ENCODE measurements around the gene GPX4. TPM values are rescaled to one million over a fixed set of nuclear protein-coding genes. Genes with fewer than 3 reads are reported as not detected.

Gene GPX4
- total and polyA plus RNA-seq, 2 of the 13 experiments (the other 11 are each of a cell fraction or from before 2014, with no cell fraction given): 535 to 613 TPM

GRCh38 chr19:1129535-1129934 lies 25.7 kb downstream of the GPX4 start:
- H4K20me1 ChIP-seq (ENCODE audit: insufficient read depth, low read length): no peaks in the 10 kb centered on the region
- no peak for TF ChIP-seq FIP1L1 (IDR thresholded peaks at IDR 0.05; ENCODE audit: borderline replicate concordance, insufficient read depth, low read depth, low read length)
- no peak for TF ChIP-seq ZNF367 (CRISPR knock-in tag; IDR thresholded peaks at IDR 0.05; ENCODE audit: borderline replicate concordance)
- no peak for TF ChIP-seq ZNF557 (CRISPR knock-in tag; IDR thresholded peaks at IDR 0.05)
- no peak for TF ChIP-seq PRDM10 (CRISPR knock-in tag; IDR thresholded peaks at IDR 0.05; ENCODE audit: low read depth)
- no peak for TF ChIP-seq FOSL2 (CRISPR knock-in tag; IDR thresholded peaks at IDR 0.05)
- no peak for TF ChIP-seq ZNF562 (CRISPR knock-in tag; IDR thresholded peaks at IDR 0.05; ENCODE audit: borderline replicate concordance)
- ChIA-PET CTCF (ENCODE audit: low intra/inter-chr PET ratio, low total read pairs) (no interaction called here), POLR2A (no interaction called here)
- FAIRE-seq: no peak
- H3K4me1 ChIP-seq (ENCODE audit: insufficient read depth, low read length): peaks cover 7% of the 10 kb centered on the region; the same call in 1 of the 2 replicates
- ATAC-seq: no peak
- no peaks in the 10 kb centered on the region for H3K9me3 ChIP-seq (ENCODE audit: low read length)
- H3K4me3 ChIP-seq (replicated peaks in 1 of 3; ENCODE audit: insufficient read depth in 1 of 3, low read depth in 2 of 3, low read length in 3 of 3): no peak overlapping the region
- DNase-seq (ENCODE audit: low spot score): no peak
- WGBS (ENCODE audit: low lambda C conversion rate): 92% methylated on average over 8 of the region's 18 CpGs
- no peak overlapping the region for H2AFZ ChIP-seq (ENCODE audit: low read length)
- H3K36me3 ChIP-seq (replicated peaks in 1 of 2; ENCODE audit: control insufficient read depth in 1 of 2, insufficient read depth in 2 of 2, low read length in 2 of 2): peaks cover 5 to 22% of the 10 kb centered on the region in 2 experiments; a peak in 4 of 5 replicates
- no TSS peak for BruUV-seq (replicated peaks)
- in situ Hi-C loops (cut with HindIII; ENCODE audit: extremely low pct_ligation_motif_present, low pct_unique_long_range_greater_than_20kb): no loop called here
- no peak overlapping the region for H3K9ac ChIP-seq (ENCODE audit: insufficient read depth, low read depth, low read length)
- no peak overlapping the region for H3K4me2 ChIP-seq (ENCODE audit: low read depth, low read length)
- intact Hi-C loops (cut with micrococcal nuclease; ENCODE audit: unreplicated experiment): no loop called here
- no peak overlapping the region for H3K27ac ChIP-seq (ENCODE audit: extremely low read length, insufficient read depth, low read length)
- peaks cover 2% of the 10 kb centered on the region for H3K79me2 ChIP-seq (ENCODE audit: insufficient read depth, low read length)
- H3K27me3 ChIP-seq (ENCODE audit: control insufficient read depth in 1 of 2, insufficient read depth in 2 of 2, low read length in 2 of 2): no peaks in the 10 kb centered on the region
